Lung (tissue), 12 donors: ENCODE results near the gene FDXR. TPM values are rescaled to one million over a fixed set of nuclear protein-coding genes. Genes with fewer than 3 reads are reported as not detected.

Source experiments
- ATAC-seq: fragments of 200-7000 bp; cut with Tn5 transposase; one replicate; pipeline ENCODE4 v1.9.1; 2020; ENCODE audit warnings: moderate number of reproducible peaks; ENCODE audit not compliant: insufficient read depth, low FRiP score
- DNase-seq, 3 donors: peaks; one replicate each; pipeline ENCODE4 v3.0.0-alpha.2; 2013 to 2017
- H3K27ac ChIP-seq, 2 donors: one replicate each; pipeline ENCODE4 v1.5.1; 2013; ENCODE audit warnings: mild to moderate bottlenecking in 2 of 2, moderate library complexity in 2 of 2, control low read depth in 1 of 2, inconsistent platforms in 1 of 2, low read depth in 1 of 2, low read length in 1 of 2
- H3K27me3 ChIP-seq, 3 donors: one replicate each; pipeline ENCODE4 v1.5.1; 2013; ENCODE audit warnings: low read length in 2 of 3; ENCODE audit not compliant: control insufficient read depth in 3 of 3, insufficient read depth in 3 of 3
- H3K36me3 ChIP-seq, 4 donors: one replicate each; pipeline ENCODE4 v1.5.1; 2013; ENCODE audit warnings: low read length in 4 of 4, mild to moderate bottlenecking in 1 of 4, moderate library complexity in 1 of 4; ENCODE audit not compliant: control insufficient read depth in 4 of 4, insufficient read depth in 4 of 4
- H3K4me1 ChIP-seq, 5 donors: one replicate each; pipeline ENCODE4 v1.5.1; 2013; ENCODE audit warnings: low read length in 5 of 5, mild to moderate bottlenecking in 2 of 5, moderate library complexity in 1 of 5; ENCODE audit not compliant: control insufficient read depth in 5 of 5, insufficient read depth in 5 of 5
- H3K4me3 ChIP-seq: one replicate; pipeline ENCODE4 v1.5.1; 2013; ENCODE audit warnings: mild to moderate bottlenecking, control low read depth, moderate library complexity
- H3K9ac ChIP-seq, 2 donors: one replicate each; pipeline ENCODE4 v1.5.1; 2013; ENCODE audit warnings: low read length in 2 of 2, control low read depth in 1 of 2; ENCODE audit not compliant: insufficient read depth in 1 of 2
- H3K9me3 ChIP-seq, 4 donors: one replicate each; pipeline ENCODE4 v1.5.1; 2013; ENCODE audit warnings: low read length in 3 of 4, mild to moderate bottlenecking in 1 of 4, moderate library complexity in 1 of 4; ENCODE audit not compliant: control insufficient read depth in 4 of 4, insufficient read depth in 3 of 4
- WGBS, 2 donors: extraction: QIAGEN DNeasy Blood & Tissue Kit; methylation state at CpG; one replicate each; pipeline ENCODE4 v1.1.7; 2013; 5-methylcytosine and 5-hydroxymethylcytosine counted together
- polyA plus RNA-seq, 2 donors: library from polyadenylated mRNA; stranded (reverse); fragments of 200-250 nt; gene quantifications; one replicate each; pipeline ENCODE4 v1.2.1, GENCODE V29; 2013
- total RNA-seq, 2 donors: library from RNA; depleted of rRNA in 1 of 2; stranded (reverse); fragments of >200 nt in 1 of 2; gene quantifications; one replicate each; pipeline ENCODE4 v1.2.1, GENCODE V29; 2014 to 2021
- TF ChIP-seq, protein P1 (sequence below): IDR thresholded peaks from 2 replicates; pipeline ENCODE4 v1.5.1; 2012; ENCODE audit warnings: mild to moderate bottlenecking; ENCODE audit errors: control extremely low read depth, extremely low read depth
- donor health status: control.
- donor health status: control.
- donor health status: Bipolar disorder and iron deficiency.
- donor health status: healthy.
- donor health status: DM: yes; HTN: yes; CAD: no.

FDXR gene
- total and polyA plus RNA-seq, 4 donors: 7.8 to 17.5 (median 10.7) TPM

DNA sequence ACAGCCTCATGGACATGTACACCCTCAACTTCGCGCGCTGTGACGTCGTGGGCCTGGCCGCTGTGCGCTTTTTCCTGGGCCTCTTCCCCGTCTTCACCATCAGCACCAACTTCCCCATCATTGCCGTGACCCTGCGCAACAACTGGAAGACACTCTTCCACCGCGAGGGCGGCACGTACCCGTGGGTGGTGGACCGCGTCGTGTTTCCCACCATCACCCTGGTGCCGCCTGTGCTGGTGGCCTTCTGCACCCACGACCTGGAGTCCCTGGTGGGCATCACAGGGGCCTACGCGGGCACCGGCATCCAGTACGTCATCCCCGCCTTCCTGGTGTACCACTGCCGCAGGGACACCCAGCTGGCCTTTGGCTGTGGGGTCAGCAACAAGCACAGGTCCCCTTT lies 36.6 kb downstream of the FDXR start:
- H3K9ac ChIP-seq: no peak overlapping the region
- 92 to 94% methylated on average over 26 of the region's 26 CpGs for WGBS, 2 donors
- DNase-seq (no peak), ATAC-seq (no peak)
- H3K4me1 ChIP-seq: peaks cover 4 to 9% (median 7%) of the 10 kb centered on the region in 5 donors
- no peak overlapping the region for H3K4me3 ChIP-seq
- no peaks in the 10 kb centered on the region for H3K27me3 ChIP-seq
- TF ChIP-seq, protein P1, sequence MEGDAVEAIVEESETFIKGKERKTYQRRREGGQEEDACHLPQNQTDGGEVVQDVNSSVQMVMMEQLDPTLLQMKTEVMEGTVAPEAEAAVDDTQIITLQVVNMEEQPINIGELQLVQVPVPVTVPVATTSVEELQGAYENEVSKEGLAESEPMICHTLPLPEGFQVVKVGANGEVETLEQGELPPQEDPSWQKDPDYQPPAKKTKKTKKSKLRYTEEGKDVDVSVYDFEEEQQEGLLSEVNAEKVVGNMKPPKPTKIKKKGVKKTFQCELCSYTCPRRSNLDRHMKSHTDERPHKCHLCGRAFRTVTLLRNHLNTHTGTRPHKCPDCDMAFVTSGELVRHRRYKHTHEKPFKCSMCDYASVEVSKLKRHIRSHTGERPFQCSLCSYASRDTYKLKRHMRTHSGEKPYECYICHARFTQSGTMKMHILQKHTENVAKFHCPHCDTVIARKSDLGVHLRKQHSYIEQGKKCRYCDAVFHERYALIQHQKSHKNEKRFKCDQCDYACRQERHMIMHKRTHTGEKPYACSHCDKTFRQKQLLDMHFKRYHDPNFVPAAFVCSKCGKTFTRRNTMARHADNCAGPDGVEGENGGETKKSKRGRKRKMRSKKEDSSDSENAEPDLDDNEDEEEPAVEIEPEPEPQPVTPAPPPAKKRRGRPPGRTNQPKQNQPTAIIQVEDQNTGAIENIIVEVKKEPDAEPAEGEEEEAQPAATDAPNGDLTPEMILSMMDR: no peak
- peaks cover 0 to 24% (median 0%) of the 10 kb centered on the region in 4 donors for H3K36me3 ChIP-seq
- H3K9me3 ChIP-seq: no peaks in the 10 kb centered on the region
- no peak overlapping the region for H3K27ac ChIP-seq

- H3K36me3 ChIP-seq: peaks cover 0 to 33% (median 0%) of the 10 kb centered on the region in 4 donors
- H3K9me3 ChIP-seq: no peaks in the 10 kb centered on the region
- ATAC-seq (no peak), DNase-seq (no peak)
- TF ChIP-seq, protein P1: no peak
- no peaks in the 10 kb centered on the region for H3K4me1 ChIP-seq
- no peaks in the 10 kb centered on the region for H3K27me3 ChIP-seq
- no peak overlapping the region for H3K9ac ChIP-seq
- WGBS, 2 donors: 64 to 71% methylated on average over 16 of the region's 16 CpGs
- no peak overlapping the region for H3K4me3 ChIP-seq
- no peak overlapping the region for H3K27ac ChIP-seq
These were observed 39.1 kb downstream of the FDXR start for GRCh38 chr17:74833501-74834377.

- Histone ChIP-seq H3K4me3 (no peak overlapping the region), H3K4me1 (no peaks in the 10 kb centered on the region), H3K36me3 (peaks cover 0 to 27% (median 0%) of the 10 kb centered on the region in 4 donors), H3K9me3 (no peaks in the 10 kb centered on the region), H3K27ac (no peak overlapping the region), H3K27me3 (no peaks in the 10 kb centered on the region), H3K9ac (no peak overlapping the region)
- no peak for ATAC-seq
- TF ChIP-seq, protein P1: no peak
- WGBS, 2 donors: 93 to 98% methylated on average over 9 of the region's 9 CpGs
- no peak for DNase-seq
These were observed 40.4 kb downstream of the FDXR start for GRCh38 chr17:74832421-74832820.
